HG03460 (cell line): Measurements from ENCODE around the gene ATG7.

ENCODE experiments used
- ATAC-seq: cut with Tn5 transposase; IDR thresholded peaks from one replicate; pipeline ENCODE4 v1.9.1; 2021; ENCODE audit not compliant: unreplicated experiment

Gene ATG7

DNA sequence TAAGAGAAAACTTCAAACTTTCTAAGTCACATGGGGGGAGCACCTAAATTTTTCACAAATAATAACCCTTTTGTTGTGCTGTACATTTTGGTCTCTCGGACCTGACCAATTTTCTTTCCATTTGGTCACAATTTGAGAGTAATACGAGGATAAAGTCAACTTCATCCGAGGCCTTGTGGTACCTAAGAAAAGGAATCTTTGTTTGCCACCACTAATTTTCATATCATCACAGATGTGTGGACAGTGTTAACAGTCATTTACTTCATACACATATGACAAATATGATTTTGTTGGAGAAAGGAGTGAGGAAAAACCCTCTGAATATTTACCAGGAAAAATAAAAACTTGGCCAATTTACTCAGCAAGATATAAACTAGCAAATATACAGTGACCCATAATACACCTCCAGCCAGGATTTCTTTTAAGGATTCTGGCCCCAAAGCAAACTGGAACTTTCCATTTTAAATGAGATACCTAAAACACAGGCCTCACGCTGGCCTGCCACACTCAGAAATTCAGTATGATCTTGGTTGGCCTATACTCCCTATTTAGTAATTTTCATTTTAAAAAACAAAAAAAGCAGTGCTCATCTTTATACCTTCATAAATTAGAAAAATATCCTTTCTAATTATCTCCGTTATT is 330.8 kb downstream of the ATG7 start:
- no peak for ATAC-seq

DNA sequence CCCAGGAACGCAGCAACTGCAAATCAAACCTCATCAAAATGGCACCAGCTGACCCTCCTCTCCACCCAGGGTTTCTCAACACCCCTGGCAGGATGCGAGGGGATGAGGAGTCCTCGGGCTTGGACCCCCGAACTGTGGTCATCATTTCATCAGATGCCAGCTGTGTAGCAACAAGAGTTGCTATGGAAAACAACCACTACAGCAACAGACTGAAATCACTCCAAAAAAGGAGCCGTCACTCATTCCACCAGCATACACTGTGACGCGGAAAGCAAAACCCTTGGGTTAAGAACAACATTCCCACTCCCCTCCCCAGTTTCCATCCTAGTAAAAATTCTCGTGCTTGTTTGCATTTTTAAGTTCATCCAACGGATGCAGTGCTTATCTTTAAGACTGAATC is 331.4 kb downstream of the ATG7 start:
- no peak for ATAC-seq

DNA sequence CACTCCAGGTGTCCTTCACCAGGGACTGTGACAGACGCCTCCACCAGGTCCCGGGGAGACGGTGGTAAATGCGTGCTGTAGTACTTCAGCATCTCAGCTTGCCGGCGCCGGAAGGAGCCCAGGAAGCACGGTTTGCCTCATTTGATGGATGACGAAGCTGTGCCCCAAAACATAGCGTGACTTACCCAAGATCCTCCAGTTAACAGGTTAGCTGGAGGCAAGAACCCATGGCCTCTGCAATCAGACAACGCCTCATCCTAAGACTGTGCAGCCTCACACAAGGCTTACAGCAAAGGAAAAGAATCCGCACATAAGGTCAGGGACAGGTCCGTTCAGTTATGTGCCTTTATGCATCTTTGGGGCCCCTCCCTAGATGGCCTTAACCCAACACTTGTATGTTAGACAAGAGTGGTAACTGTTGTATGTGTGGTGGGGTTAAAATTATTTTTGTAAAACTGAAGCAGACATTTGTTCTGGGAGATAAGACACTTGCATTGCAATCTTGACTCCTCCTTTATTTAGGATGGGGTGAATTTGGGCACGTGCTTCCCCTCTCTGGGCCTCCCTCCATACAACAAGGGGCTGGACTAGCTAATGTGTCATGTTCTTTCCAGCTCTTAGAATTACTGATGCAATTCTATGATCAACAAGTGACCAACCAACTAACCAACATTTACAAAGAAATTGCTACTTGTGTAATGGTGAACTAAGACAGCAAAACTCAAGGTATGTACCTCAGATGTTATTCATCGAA is 332.1 kb downstream of the ATG7 start:
- no peak for ATAC-seq

DNA sequence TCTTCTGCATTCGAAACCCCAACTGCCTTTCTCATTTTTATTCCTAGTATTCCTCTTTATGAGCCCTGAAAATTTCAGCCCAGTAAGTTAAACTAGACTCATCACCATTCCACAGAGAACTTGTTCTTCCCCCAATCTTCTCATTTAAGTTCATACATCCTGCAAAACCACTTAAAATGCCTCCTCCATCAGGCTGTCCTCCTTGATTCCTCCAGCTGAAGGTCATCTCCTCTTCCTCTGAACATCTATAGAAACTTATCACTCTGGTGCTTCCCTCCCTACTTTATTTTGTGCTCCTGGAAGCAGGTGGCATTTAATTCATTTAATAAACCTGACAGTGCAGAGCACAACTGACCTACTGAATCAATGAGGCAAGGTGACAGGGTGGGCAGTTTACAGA is 333.2 kb downstream of the ATG7 start:
- no peak for ATAC-seq

DNA sequence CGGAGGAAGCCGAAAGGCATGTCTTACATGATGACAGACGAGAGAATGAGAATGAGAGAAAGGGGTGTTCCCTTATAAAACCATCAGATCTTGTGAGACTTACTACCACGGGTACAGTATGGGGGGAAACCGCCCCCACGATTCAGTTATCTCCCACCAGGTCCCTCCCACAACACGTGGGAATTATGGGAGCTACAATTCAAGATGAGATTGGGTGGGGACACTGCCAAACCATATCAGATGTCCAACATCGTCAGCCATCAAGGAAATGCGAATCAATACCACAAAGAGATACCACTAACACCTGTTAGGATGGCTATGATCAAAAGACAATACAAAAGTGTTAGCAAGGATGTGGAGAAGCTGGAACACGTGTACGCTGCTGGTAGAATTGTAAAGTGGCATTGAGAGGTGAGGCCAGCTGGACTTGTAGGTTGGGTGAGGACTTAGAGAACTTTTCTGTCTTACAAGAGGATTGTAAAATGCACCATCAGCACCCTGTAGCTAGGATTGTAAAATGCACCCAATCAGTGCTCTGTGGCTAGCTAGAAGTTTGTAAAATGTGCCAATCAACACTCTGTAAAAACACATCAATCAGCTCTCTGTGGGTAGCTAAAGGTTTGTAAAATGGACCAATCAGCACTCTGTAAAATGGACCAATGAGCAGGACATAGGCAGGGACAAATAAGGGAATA is 334.0 kb downstream of the ATG7 start:
- ATAC-seq, result no peak

DNA sequence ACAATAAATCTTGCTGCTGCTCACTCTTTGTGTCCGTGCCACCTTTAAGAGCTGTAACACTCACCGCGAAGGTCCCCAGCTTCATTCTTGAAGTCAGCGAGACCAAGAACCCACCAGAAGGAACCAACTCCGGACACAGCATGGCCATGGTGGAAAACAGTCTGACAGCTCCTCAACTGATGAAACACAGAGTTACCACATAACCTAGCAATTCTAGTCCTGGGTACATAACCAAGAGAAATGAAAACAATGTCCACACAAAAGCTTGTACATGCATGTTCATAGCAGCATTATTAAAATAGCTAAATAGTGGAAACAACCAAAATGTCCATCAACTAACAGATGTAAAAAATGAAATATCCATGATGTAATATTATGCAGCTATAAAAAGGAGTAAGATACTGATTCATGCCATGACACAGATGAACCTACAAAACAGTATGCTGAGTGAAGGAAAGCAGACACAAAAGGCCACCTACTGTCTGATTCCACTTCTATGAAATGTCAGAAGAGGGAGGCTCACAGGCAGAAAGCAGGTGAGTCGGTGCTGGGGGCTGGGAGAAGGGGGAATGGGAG is 334.8 kb downstream of the ATG7 start:
- no peak for ATAC-seq
